ENCODE results near the gene TMEM63C. TPM values are rescaled to one million over a fixed set of nuclear protein-coding genes. Genes with fewer than 3 reads are reported as not detected.

The TMEM63C gene
- total RNA-seq, 2 experiments from 2014 or later = 3.3 to 3.6 TPM

GRCh38 chr14:77251870-77252269 is 70.3 kb downstream of the TMEM63C start:
- no peak for DNase-seq
- H3K9me3 Mint-ChIP-seq = no peaks in the 10 kb centered on the region

GRCh38 chr14:77253333-77254190 is 72.0 kb downstream of the TMEM63C start:
- Mint-ChIP-seq H3K36me3 (ENCODE audit: low read depth) (no peaks in the 10 kb centered on the region), H3K9me3 (no peaks in the 10 kb centered on the region), H3K4me1 (ENCODE audit: low read depth) (no peaks in the 10 kb centered on the region), H3K4me3 (no peak overlapping the region), H3K27ac (no peak overlapping the region), H3K27me3 (no peaks in the 10 kb centered on the region)
- ATAC-seq (no peak), DNase-seq (no peak)
- no peak for TF ChIP-seq CTCF (IDR thresholded peaks at IDR 0.05)
- intact Hi-C loops (cut with micrococcal nuclease) = no loop called here
- ChIA-PET CTCF (no interaction called here), POLR2A (no interaction called here)

More at GRCh38 chr14:77251870-77252269, 70.3 kb downstream of the TMEM63C start:
- no peak for TF ChIP-seq CTCF (IDR thresholded peaks at IDR 0.05)
- Mint-ChIP-seq H3K27ac (no peak overlapping the region), H3K4me1 (ENCODE audit: low read depth) (no peaks in the 10 kb centered on the region), H3K4me3 (no peak overlapping the region), H3K27me3 (no peaks in the 10 kb centered on the region), H3K36me3 (ENCODE audit: low read depth) (no peaks in the 10 kb centered on the region)
- ChIA-PET POLR2A (no interaction called here), CTCF (no interaction called here)
- intact Hi-C loops (cut with micrococcal nuclease) = no loop called here
- ATAC-seq = no peak

- ChIA-PET CTCF (no interaction called here), POLR2A (no interaction called here)
- no peaks in the 10 kb centered on the region for H3K9me3 Mint-ChIP-seq
- no peaks in the 10 kb centered on the region for H3K27me3 Mint-ChIP-seq
- no peak overlapping the region for H3K4me3 Mint-ChIP-seq
- no peaks in the 10 kb centered on the region for H3K36me3 Mint-ChIP-seq (ENCODE audit: low read depth)
- no peak for TF ChIP-seq CTCF (IDR thresholded peaks at IDR 0.05)
- H3K4me1 Mint-ChIP-seq (ENCODE audit: low read depth) = no peaks in the 10 kb centered on the region
- ATAC-seq (no peak), DNase-seq (no peak)
- intact Hi-C loops (cut with micrococcal nuclease) = no loop called here
- no peak overlapping the region for H3K27ac Mint-ChIP-seq
Observed at GRCh38 chr14:77256694-77257093, 75.1 kb downstream of the TMEM63C start.

GRCh38 chr14:77257700-77258099 is 76.1 kb downstream of the TMEM63C start:
- Mint-ChIP-seq H3K4me1 (ENCODE audit: low read depth) (no peaks in the 10 kb centered on the region), H3K9me3 (no peaks in the 10 kb centered on the region), H3K27ac (no peak overlapping the region), H3K4me3 (no peak overlapping the region), H3K36me3 (ENCODE audit: low read depth) (no peaks in the 10 kb centered on the region), H3K27me3 (peaks cover 2% of the 10 kb centered on the region)
- TF ChIP-seq CTCF (IDR thresholded peaks at IDR 0.05) = no peak
- DNase-seq (no peak), ATAC-seq (no peak)
- intact Hi-C loops (cut with micrococcal nuclease) = no loop called here
- ChIA-PET CTCF (no interaction called here), POLR2A (no interaction called here)

- ATAC-seq = no peak
- CTCF ChIA-PET = no interaction called here
- no peak for TF ChIP-seq CTCF (IDR thresholded peaks at IDR 0.05)
- no peaks in the 10 kb centered on the region for H3K9me3 Mint-ChIP-seq
- POLR2A ChIA-PET = no interaction called here
- no peaks in the 10 kb centered on the region for H3K4me1 Mint-ChIP-seq (ENCODE audit: low read depth)
- H3K27ac Mint-ChIP-seq = no peak overlapping the region
- peaks cover 5% of the 10 kb centered on the region for H3K27me3 Mint-ChIP-seq
- DNase-seq = no peak
- intact Hi-C loops (cut with micrococcal nuclease) = no loop called here
- H3K4me3 Mint-ChIP-seq = no peak overlapping the region
- H3K36me3 Mint-ChIP-seq (ENCODE audit: low read depth) = no peaks in the 10 kb centered on the region
Observed at GRCh38 chr14:77258566-77258965, 77.0 kb downstream of the TMEM63C start.

Measured in activated CD8-positive, alpha-beta T cell treated with anti-CD3 and anti-CD28 coated beads for 36 hours (primary cell).